Loucy (cell line): Measurements from ENCODE around the gene SYT1.

Experiments
- CTCF ChIP-seq: fragments of 200-600 bp; sonication (generic); conservative IDR thresholded peaks from 2 replicates; pipeline ENCODE4 v1.5.1; 2014; ENCODE audit warnings: mild to moderate bottlenecking, antibody characterized with exemption, low read length
- EZH2phosphoT487 ChIP-seq: fragments of 200-600 bp; IDR thresholded peaks from 2 replicates; pipeline ENCODE4 v1.6.1; 2018; ENCODE audit warnings: antibody characterized with exemption, mild to moderate bottlenecking, moderate library complexity, borderline replicate concordance

GRCh38 chr12:79174626-79175025 is 310.1 kb downstream of the SYT1 start:
- TF ChIP-seq CTCF (no peak), EZH2phosphoT487 (no peak)
